Measurements from ENCODE around the gene ATP2B2. TPM values are rescaled to one million over a fixed set of nuclear protein-coding genes. Genes with fewer than 3 reads are reported as not detected.
A peak's percentile ranks its signal among the peaks of the same experiment; 100 is the strongest.

ATP2B2 gene
- total and polyA plus RNA-seq, 2 experiments from 2014 or later: 0.42 to 0.63 TPM

DNA sequence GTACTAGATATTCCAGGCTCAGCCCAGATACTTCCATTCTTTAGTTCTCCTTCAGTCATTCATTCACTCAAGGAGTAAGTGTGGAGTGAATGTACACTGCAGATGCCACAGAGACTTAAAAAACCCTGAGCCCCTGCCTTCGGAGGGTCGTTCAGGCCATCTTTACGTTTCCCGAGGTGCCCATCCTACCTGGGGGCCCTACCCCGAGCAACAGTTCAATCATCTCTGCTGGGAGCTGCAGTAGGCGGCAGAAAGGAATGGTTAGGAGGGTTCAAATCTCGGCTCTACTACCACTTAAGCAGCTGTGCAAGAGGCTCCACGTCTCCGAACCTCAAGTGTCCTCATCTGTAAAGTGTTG lies 185.1 kb downstream of the ATP2B2 start (continued):
- TF ChIP-seq, protein P1, sequence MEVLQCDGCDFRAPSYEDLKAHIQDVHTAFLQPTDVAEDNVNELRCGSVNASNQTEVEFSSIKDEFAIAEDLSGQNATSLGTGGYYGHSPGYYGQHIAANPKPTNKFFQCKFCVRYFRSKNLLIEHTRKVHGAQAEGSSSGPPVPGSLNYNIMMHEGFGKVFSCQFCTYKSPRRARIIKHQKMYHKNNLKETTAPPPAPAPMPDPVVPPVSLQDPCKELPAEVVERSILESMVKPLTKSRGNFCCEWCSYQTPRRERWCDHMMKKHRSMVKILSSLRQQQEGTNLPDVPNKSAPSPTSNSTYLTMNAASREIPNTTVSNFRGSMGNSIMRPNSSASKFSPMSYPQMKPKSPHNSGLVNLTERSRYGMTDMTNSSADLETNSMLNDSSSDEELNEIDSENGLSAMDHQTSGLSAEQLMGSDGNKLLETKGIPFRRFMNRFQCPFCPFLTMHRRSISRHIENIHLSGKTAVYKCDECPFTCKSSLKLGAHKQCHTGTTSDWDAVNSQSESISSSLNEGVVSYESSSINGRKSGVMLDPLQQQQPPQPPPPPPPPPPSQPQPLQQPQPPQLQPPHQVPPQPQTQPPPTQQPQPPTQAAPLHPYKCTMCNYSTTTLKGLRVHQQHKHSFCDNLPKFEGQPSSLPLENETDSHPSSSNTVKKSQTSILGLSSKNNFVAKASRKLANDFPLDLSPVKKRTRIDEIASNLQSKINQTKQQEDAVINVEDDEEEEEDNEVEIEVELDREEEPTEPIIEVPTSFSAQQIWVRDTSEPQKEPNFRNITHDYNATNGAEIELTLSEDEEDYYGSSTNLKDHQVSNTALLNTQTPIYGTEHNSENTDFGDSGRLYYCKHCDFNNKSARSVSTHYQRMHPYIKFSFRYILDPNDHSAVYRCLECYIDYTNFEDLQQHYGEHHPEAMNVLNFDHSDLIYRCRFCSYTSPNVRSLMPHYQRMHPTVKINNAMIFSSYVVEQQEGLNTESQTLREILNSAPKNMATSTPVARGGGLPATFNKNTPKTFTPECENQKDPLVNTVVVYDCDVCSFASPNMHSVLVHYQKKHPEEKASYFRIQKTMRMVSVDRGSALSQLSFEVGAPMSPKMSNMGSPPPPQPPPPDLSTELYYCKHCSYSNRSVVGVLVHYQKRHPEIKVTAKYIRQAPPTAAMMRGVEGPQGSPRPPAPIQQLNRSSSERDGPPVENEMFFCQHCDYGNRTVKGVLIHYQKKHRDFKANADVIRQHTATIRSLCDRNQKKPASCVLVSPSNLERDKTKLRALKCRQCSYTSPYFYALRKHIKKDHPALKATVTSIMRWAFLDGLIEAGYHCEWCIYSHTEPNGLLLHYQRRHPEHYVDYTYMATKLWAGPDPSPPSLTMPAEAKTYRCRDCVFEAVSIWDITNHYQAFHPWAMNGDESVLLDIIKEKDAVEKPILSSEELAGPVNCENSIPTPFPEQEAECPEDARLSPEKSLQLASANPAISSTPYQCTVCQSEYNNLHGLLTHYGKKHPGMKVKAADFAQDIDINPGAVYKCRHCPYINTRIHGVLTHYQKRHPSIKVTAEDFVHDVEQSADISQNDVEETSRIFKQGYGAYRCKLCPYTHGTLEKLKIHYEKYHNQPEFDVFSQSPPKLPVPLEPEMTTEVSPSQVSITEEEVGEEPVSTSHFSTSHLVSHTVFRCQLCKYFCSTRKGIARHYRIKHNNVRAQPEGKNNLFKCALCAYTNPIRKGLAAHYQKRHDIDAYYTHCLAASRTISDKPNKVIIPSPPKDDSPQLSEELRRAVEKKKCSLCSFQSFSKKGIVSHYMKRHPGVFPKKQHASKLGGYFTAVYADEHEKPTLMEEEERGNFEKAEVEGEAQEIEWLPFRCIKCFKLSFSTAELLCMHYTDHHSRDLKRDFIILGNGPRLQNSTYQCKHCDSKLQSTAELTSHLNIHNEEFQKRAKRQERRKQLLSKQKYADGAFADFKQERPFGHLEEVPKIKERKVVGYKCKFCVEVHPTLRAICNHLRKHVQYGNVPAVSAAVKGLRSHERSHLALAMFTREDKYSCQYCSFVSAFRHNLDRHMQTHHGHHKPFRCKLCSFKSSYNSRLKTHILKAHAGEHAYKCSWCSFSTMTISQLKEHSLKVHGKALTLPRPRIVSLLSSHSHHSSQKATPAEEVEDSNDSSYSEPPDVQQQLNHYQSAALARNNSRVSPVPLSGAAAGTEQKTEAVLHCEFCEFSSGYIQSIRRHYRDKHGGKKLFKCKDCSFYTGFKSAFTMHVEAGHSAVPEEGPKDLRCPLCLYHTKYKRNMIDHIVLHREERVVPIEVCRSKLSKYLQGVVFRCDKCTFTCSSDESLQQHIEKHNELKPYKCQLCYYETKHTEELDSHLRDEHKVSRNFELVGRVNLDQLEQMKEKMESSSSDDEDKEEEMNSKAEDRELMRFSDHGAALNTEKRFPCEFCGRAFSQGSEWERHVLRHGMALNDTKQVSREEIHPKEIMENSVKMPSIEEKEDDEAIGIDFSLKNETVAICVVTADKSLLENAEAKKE (CRISPR knock-in tag; IDR thresholded peaks at IDR 0.05): no peak

DNA sequence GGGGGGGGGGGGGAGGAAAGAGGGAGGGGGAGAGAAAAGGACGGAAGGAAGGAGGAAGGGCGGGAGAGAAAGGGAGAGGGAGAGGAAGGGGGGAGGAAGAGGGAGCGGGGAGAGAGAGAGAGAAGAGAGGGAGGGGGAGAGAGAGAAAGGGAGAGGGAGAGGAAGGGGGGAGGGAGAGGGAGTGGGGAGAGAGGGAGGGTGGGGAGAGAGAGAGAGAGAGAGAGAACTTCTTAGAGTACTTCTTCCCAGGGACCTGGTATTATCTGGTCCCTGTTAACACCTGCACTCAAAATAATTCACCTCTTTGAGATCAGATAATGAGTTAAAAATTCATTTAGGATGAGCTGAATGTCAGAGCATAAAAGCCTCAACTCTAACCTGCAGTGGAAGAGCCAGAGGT lies 185.6 kb downstream of the ATP2B2 start:
- H3K79me2 ChIP-seq (replicated peaks; ENCODE audit: insufficient read depth): peaks cover 31% of the 10 kb centered on the region
- peaks cover 36% of the 10 kb centered on the region for H3K36me3 Mint-ChIP-seq (ENCODE audit: low read depth)

More for the DNA sequence above, 185.6 kb downstream of the ATP2B2 start:
- no peak overlapping the region for H3K27ac ChIP-seq (ENCODE audit: low read depth)
- H3K27ac Mint-ChIP-seq: peak overlapping the region; percentile 94; the same call in 1 of the 2 replicates
- H3K9me2 ChIP-seq (ENCODE audit: insufficient read depth): no peaks in the 10 kb centered on the region
- H3K4me2 ChIP-seq: peak overlapping the region; percentile 99
- H3F3A ChIP-seq (replicated peaks; ENCODE audit: low read depth): no peaks in the 10 kb centered on the region
- H2AFZ ChIP-seq: no peak overlapping the region
- H3K4me1 Mint-ChIP-seq: peaks cover 5% of the 10 kb centered on the region
- H3K27me3 Mint-ChIP-seq (ENCODE audit: insufficient read depth, low read depth, poor library complexity): peaks cover 12% of the 10 kb centered on the region
- peak overlapping the region; percentile 96 for H3K4me3 Mint-ChIP-seq
- H3K4me1 ChIP-seq (ENCODE audit: insufficient read depth): no peaks in the 10 kb centered on the region
- H3K9me3 Mint-ChIP-seq: no peaks in the 10 kb centered on the region
- ATAC-seq (no peak), DNase-seq (ENCODE audit: low spot score) (no peak)
- peaks cover 20% of the 10 kb centered on the region for H4K20me1 ChIP-seq (replicated peaks; ENCODE audit: insufficient read depth)
- no peak for TF ChIP-seq STAT1 (IDR thresholded peaks at IDR 0.05; ENCODE audit: unreplicated experiment)
- TF ChIP-seq, protein P2, sequence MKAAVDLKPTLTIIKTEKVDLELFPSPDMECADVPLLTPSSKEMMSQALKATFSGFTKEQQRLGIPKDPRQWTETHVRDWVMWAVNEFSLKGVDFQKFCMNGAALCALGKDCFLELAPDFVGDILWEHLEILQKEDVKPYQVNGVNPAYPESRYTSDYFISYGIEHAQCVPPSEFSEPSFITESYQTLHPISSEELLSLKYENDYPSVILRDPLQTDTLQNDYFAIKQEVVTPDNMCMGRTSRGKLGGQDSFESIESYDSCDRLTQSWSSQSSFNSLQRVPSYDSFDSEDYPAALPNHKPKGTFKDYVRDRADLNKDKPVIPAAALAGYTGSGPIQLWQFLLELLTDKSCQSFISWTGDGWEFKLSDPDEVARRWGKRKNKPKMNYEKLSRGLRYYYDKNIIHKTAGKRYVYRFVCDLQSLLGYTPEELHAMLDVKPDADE (IDR thresholded peaks at IDR 0.05): no peak
- TF ChIP-seq JUNB (IDR thresholded peaks at IDR 0.05; ENCODE audit: unreplicated experiment): no peak
- TF ChIP-seq ZNF114 (CRISPR knock-in tag; IDR thresholded peaks at IDR 0.05): no peak
- no peak for TF ChIP-seq CREB1 (CRISPR knock-in tag; IDR thresholded peaks at IDR 0.05; ENCODE audit: low read depth)
- TF ChIP-seq, protein P1 (CRISPR knock-in tag; IDR thresholded peaks at IDR 0.05): no peak
- TF ChIP-seq, protein P3, sequence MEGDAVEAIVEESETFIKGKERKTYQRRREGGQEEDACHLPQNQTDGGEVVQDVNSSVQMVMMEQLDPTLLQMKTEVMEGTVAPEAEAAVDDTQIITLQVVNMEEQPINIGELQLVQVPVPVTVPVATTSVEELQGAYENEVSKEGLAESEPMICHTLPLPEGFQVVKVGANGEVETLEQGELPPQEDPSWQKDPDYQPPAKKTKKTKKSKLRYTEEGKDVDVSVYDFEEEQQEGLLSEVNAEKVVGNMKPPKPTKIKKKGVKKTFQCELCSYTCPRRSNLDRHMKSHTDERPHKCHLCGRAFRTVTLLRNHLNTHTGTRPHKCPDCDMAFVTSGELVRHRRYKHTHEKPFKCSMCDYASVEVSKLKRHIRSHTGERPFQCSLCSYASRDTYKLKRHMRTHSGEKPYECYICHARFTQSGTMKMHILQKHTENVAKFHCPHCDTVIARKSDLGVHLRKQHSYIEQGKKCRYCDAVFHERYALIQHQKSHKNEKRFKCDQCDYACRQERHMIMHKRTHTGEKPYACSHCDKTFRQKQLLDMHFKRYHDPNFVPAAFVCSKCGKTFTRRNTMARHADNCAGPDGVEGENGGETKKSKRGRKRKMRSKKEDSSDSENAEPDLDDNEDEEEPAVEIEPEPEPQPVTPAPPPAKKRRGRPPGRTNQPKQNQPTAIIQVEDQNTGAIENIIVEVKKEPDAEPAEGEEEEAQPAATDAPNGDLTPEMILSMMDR (conservative IDR thresholded peaks at IDR 0.05; ENCODE audit: low read depth in 2 of 2): no peak
- H3K36me3 ChIP-seq (ENCODE audit: insufficient read depth): peaks cover 14% of the 10 kb centered on the region
- H3K4me3 ChIP-seq: peak overlapping the region; percentile 100
- no peaks in the 10 kb centered on the region for H3K27me3 ChIP-seq (ENCODE audit: insufficient read depth)

Measured in GM23338 (cell line).